Sigmoid colon (tissue), 4 donors: ENCODE measurements around the gene GP5.

Source experiments
- CTCF ChIP-seq, 4 experiments: fragments of 450-650 bp in 3 of 4; fragments of 200-600 bp in 1 of 4; IDR thresholded peaks; one replicate each; pipeline ENCODE4 v1.5.1; 2016 to 2019; ENCODE audit warnings: antibody characterized with exemption in 4 of 4, mild to moderate bottlenecking in 3 of 4, moderate library complexity in 2 of 4
- EP300 ChIP-seq, 4 donors: sonication (generic); formaldehyde crosslinking; IDR thresholded peaks; one replicate each; pipeline ENCODE4 v1.6.1; 2017; ENCODE audit warnings: antibody characterized with exemption in 4 of 4

- TF ChIP-seq EP300 (IDR thresholded peaks at IDR 0.05) (no peak), CTCF (IDR thresholded peaks at IDR 0.05) (no peak)
Observed at GRCh38 chr3:194390835-194391234, 8.2 kb downstream of the GP5 start.
